Calu3 (cell line): ENCODE data around the gene RRAS2. TPM values are rescaled to one million over a fixed set of nuclear protein-coding genes. Genes with fewer than 3 reads are reported as not detected.
A peak's percentile ranks its signal among the peaks of the same experiment; 100 is the strongest.

Experiments
- BruUV-seq: library from RNA; stranded (reverse); fragments of 400-500 nt; replicated peaks from 2 replicates; lab custom pipeline; 2021; lab: Mats Ljungman, UMichigan
- CTCF ChIA-PET: fragments of 300-600 bp; sonication (Branson Sonifier 250); formaldehyde crosslinking; loops from one replicate; lab custom pipeline; 2022; ENCODE audit warnings: antibody characterized with exemption; lab: Charles Lee
- DNase-seq: peaks from one replicate; pipeline ENCODE4 v3.0.0; 2022
- H3K27ac Mint-ChIP-seq: one replicate; pipeline ENCODE4 v1.8.0; 2022; ENCODE audit warnings: mixed read lengths; ENCODE audit not compliant: unreplicated experiment
- H3K27me3 Mint-ChIP-seq: one replicate; pipeline ENCODE4 v1.8.0; 2022; ENCODE audit warnings: mixed read lengths; ENCODE audit not compliant: unreplicated experiment
- H3K36me3 Mint-ChIP-seq: one replicate; pipeline ENCODE4 v1.8.0; 2022; ENCODE audit warnings: mild to moderate bottlenecking, moderate library complexity, mixed read lengths; ENCODE audit not compliant: insufficient read depth, unreplicated experiment
- H3K4me1 Mint-ChIP-seq: one replicate; pipeline ENCODE4 v1.8.0; 2022; ENCODE audit warnings: mild to moderate bottlenecking, low read depth, mixed read lengths; ENCODE audit not compliant: unreplicated experiment
- H3K4me3 Mint-ChIP-seq: one replicate; pipeline ENCODE4 v1.8.0; 2022; ENCODE audit warnings: mild to moderate bottlenecking, low read depth, moderate library complexity, mixed read lengths; ENCODE audit not compliant: unreplicated experiment
- H3K9me3 Mint-ChIP-seq: one replicate; pipeline ENCODE4 v1.8.0; 2022; ENCODE audit warnings: low read depth, mixed read lengths; ENCODE audit not compliant: unreplicated experiment
- CTCF ChIP-seq: fragments of 200-600 bp; IDR thresholded peaks from one replicate; pipeline ENCODE4 v1.8.0; 2022; ENCODE audit warnings: antibody characterized with exemption; ENCODE audit not compliant: unreplicated experiment
- intact Hi-C: fragments of 100-400 bp; cut with micrococcal nuclease; formaldehyde crosslinking; loops from one replicate; pipeline ENCODE4 v1.10.0; 2022; ENCODE audit not compliant: unreplicated experiment
- total RNA-seq: library from RNA; stranded (reverse); gene quantifications from 2 replicates; pipeline ENCODE4 v1.2.3, GENCODE V29; 2022

Gene RRAS2
- total RNA-seq, 1 experiment from 2014 or later: 42.8 TPM

GRCh38 chr11:14304601-14305000 lies 54.4 kb downstream of the RRAS2 start:
- CTCF ChIA-PET: interaction anchor here (0.6 kb wide), 1 partner anchor 65 kb away, joined by 5 read pairs; no protein-coding TSS in a partner anchor
- no TSS peak for BruUV-seq
- no peaks in the 10 kb centered on the region for H3K4me1 Mint-ChIP-seq
- no peak overlapping the region for H3K27ac Mint-ChIP-seq
- H3K4me3 Mint-ChIP-seq: no peak overlapping the region
- intact Hi-C loops: no loop called here
- H3K36me3 Mint-ChIP-seq: no peaks in the 10 kb centered on the region
- TF ChIP-seq CTCF: no peak
- no peak for DNase-seq
- no peaks in the 10 kb centered on the region for H3K9me3 Mint-ChIP-seq
- no peaks in the 10 kb centered on the region for H3K27me3 Mint-ChIP-seq

GRCh38 chr11:14300661-14301304 lies 58.2 kb downstream of the RRAS2 start:
- Mint-ChIP-seq H3K27me3 (no peaks in the 10 kb centered on the region), H3K27ac (no peak overlapping the region), H3K9me3 (no peaks in the 10 kb centered on the region), H3K4me3 (no peak overlapping the region), H3K4me1 (no peaks in the 10 kb centered on the region), H3K36me3 (no peaks in the 10 kb centered on the region)
- intact Hi-C loops: loop anchor here (1.0 to 2.0 kb wide), 2 partner anchors 118 to 155 kb away; no protein-coding TSS in a partner anchor
- BruUV-seq: no TSS peak
- TF ChIP-seq CTCF: peak; percentile 68
- peak; percentile 57 for DNase-seq
- CTCF ChIA-PET: interaction anchor here (0.6 to 2.8 kb wide), 13 partner anchors 8 to 813 kb away, joined by 3 to 56 read pairs (median 4); partner anchors contain the start of gene CYP2R1

GRCh38 chr11:14299921-14300320 lies 59.1 kb downstream of the RRAS2 start:
- CTCF ChIA-PET: interaction anchor here (1.5 to 2.8 kb wide), 4 partner anchors 47 to 156 kb away, joined by 3 to 56 read pairs (median 16); no protein-coding TSS in a partner anchor
- no TSS peak for BruUV-seq
- no peak for TF ChIP-seq CTCF
- no peak overlapping the region for H3K4me3 Mint-ChIP-seq
- intact Hi-C loops: loop anchor here (1.0 to 2.0 kb wide), 2 partner anchors 119 to 155 kb away; no protein-coding TSS in a partner anchor
- DNase-seq: no peak
- no peaks in the 10 kb centered on the region for H3K4me1 Mint-ChIP-seq
- no peaks in the 10 kb centered on the region for H3K27me3 Mint-ChIP-seq
- no peak overlapping the region for H3K27ac Mint-ChIP-seq
- no peaks in the 10 kb centered on the region for H3K9me3 Mint-ChIP-seq
- no peaks in the 10 kb centered on the region for H3K36me3 Mint-ChIP-seq

- peaks cover 9% of the 10 kb centered on the region for H3K36me3 Mint-ChIP-seq
- H3K27me3 Mint-ChIP-seq: no peaks in the 10 kb centered on the region
- H3K27ac Mint-ChIP-seq: no peak overlapping the region
- no TSS peak for BruUV-seq
- no peak overlapping the region for H3K4me3 Mint-ChIP-seq
- DNase-seq: no peak
- H3K9me3 Mint-ChIP-seq: no peaks in the 10 kb centered on the region
- H3K4me1 Mint-ChIP-seq: no peaks in the 10 kb centered on the region
- CTCF ChIA-PET: interaction anchor here (0.6 to 0.8 kb wide), 2 partner anchors 10 to 132 kb away, joined by 3 to 5 read pairs; no protein-coding TSS in a partner anchor
- TF ChIP-seq CTCF: no peak
- intact Hi-C loops: no loop called here
Observed at GRCh38 chr11:14290422-14290821, 68.6 kb downstream of the RRAS2 start.
